Activated CD4-positive, CD25-positive, alpha-beta regulatory T cell treated with anti-CD3 and anti-CD28 coated beads, Interleukin-2, amount 50 U/mL, for 24 hours (primary cell): Measurements from ENCODE around the gene SHISA7.

Experiments used
- ATAC-seq, 2 donors: fragments of 150-1000 bp; cut with Tn5 transposase; one replicate each; pipeline ENCODE4 v1.10.0; 2021; ENCODE audit warnings: mild to moderate bottlenecking in 1 of 2, moderate library complexity in 1 of 2

The SHISA7 gene

GRCh38 chr19:55482156-55482961 is 39.3 kb upstream of the SHISA7 start:
- ATAC-seq: no peak

- ATAC-seq: no peak
Observed at GRCh38 chr19:55481794-55482155, 38.7 kb upstream of the SHISA7 start.

- ATAC-seq: no peak
Observed at GRCh38 chr19:55481148-55481793, 38.2 kb upstream of the SHISA7 start.

- no peak for ATAC-seq
Observed at GRCh38 chr19:55479451-55480230, 36.5 kb upstream of the SHISA7 start.

GRCh38 chr19:55479045-55479444 is 35.9 kb upstream of the SHISA7 start:
- ATAC-seq: no peak

DNA sequence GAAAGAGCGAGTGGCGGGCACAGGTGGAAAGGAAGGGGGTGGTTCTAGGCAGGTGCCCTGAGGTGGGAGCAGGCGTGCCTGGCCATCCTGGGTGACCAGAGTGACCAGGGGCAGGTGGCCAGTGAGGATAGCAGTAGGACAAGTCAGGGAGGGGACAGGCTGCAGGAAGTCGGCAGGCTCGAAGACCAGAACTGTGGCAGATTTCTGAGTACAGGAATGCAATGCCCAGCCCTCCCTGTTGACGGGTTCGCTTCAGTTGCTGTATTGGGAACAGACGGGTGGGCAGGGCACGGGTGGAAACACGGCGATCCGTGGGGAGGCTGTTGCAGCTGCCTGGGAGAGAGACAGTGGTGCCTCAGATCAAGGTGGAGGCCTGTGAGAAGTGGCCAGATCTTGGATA is 35.3 kb upstream of the SHISA7 start:
- ATAC-seq: no peak

DNA sequence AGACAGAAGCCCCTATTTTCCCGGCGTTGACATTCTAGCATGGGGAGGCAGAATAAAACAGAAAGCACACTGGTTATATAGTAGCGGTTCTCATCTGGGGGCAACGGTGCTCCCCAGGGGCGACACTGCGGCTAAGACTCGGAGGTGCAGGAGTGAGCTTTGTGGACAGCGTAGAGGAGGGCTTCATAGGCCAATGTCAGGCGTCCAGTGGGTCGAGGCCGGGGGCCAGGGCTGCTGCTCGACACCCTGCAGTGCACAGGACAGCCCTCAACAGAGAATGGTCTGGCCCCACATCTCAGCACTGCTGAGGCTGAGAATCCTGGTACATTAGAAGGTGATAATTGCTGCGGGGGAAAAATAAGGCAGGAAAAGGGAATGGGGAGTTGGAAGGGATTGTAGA is 34.8 kb upstream of the SHISA7 start:
- ATAC-seq: no peak

DNA sequence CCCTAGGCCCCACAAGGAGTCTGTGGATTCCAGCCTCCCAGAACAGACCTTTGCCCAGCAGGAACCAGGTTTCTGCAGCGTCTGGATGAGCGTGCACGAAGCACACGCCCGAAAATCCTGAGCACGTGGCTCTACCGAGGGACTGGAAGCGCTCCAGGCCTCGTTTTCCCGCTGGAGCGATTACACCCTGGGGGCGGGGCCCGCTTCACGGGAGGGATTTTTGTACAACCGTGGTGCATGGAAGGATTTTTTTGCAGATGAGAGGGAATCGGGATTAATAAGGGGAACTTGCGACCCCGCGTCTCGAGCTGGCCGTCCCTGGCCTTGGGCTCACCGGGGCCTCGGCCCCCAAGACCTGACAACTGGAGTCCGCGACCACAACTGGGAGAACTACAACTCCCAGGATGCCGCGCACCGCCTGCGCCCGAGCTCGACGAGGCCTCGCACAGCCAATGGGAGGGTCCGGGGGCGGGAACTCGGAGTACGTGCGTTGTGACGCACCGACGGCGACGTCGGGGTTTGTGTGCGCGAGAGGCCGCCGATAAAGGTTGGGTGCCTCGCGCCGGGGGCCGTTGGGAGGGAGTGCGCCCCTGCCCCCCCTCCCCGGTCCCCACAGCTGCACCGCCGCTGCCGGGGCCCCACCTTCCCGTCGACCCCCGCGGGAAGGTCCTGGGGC is 33.1 kb upstream of the SHISA7 start, which contains the start of gene ZNF628:
ZNF628 (plus strand) TSS at position 518 of the 676 bp plus-strand sequence. CDS start 3,294 bp downstream, outside the sequence.
- ATAC-seq: peak; percentile 97 to 98

DNA sequence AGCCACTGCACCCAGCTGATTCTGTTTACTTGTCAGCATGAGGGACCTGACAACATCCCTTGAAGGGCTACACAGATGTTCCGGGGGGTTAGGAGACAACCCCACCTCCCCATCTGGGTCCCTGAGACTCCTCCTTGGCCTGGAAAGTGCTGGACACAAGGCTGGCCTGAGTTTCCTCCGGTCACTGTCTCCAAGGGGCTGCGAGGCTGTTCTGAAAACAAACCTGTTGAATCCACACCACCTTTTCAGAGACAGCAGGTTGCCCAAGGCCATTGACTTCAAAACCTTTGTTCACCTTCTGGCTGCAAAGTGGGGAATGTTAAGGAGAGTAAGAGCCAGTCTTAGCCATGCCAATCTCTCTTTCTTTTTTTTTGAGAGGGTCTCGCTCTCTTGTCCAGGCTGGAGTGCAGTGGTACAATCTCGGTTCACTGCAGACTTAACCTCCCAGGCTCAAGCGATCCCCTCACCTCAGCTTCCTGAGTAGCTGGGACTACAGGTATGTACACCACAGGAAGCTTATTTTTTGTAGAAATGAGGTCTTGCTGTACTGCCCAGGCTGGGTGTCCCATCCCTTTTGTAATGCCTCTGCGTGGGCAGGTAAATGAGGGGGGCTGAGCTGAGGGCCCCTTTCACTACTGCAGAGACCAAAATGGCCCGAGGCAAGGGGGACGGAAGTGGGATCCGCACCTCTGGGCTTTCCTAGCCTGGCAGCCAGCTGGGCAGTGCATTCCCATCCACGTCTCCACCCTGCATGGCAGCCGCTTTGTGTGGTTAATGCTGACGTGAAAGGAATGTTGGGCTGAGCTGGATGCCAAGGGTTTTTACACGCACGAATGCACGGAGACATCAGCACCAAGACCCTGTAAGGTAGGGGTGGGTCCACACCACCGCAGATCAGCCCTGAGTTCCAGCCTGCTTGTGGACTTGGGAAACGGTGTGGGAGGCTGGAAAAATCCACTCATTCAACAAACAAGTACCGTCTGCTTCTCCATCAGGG is 31.5 kb upstream of the SHISA7 start:
- ATAC-seq: no peak

- ATAC-seq: no peak
Observed at GRCh38 chr19:55473225-55474012, 30.3 kb upstream of the SHISA7 start.

DNA sequence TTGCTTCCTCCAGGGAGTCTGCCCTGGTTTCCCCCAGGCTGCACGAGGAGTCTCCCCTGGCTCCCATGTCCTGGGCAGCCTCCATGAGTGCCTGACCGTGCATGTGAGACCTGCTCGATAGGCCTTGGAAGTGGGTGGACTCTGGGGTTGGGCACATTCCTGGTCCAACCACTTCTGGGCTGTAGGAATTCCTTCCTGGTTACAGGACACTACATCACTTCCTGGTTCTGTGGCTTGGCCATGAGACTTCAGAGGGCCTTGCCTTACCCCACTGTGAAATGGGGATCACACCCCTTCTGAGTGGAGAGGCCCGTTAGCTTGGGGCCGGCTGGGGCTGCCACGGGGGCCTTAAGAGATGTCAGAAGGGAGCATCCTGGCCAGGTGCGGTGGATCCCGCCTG is 29.4 kb upstream of the SHISA7 start:
- ATAC-seq: no peak

- ATAC-seq: no peak
Observed at GRCh38 chr19:55471266-55471665, 28.2 kb upstream of the SHISA7 start.

DNA sequence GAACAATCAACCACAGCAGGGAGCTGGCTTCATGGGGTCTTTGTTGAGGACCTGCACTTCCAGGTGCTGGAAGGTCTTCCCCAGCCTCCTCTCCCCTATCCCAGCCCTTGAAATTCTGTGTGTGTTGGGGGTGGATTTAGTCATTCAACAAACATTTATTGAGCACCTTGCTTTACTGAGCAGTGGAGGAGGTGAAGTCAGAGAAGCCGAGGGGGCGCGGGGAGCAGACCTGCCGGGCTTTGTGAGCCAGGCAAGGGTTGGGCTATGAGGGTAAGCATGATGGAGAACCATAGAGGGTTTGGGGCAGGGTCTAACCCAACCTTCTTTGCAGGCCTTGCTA is 24.9 kb upstream of the SHISA7 start:
- ATAC-seq: no peak

DNA sequence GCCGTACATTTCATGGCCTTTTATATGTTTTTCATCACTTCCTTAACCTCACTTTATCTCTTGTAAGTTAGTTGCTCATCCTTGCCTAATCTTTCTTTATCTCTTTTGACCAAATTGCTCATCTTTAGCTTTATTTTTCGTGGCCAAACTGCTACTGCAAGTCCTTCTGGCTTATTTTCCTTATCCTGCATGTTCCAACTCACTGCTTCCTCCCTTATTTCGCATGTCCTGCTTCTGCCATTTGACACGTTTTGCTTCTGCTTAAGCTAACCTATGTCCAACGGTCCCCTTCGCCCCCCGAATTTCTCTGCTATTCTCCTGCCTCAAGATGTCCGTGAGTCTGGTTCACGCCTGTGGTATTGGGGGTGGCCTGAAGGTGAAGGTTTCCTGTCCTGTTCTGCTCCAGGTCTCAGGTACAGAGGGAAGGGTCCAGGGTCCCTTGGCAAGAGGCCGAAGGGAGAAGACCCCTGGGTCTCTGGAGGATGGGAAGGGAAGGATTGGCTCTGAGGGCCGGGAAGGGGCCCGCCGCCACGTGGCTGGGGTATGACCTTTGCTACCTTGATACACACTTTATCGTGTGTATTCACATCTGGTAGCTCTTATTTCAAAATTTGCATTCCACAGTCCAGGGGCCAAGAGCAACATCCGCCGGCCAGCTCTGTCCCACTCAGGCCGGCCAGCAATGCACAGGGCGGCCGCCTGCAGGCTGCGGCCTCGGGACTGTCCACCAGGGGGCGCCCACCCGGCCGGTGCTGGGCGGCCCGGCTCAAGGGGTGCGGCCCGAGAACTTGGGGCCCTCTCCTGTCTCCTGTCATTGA is 24.3 kb upstream of the SHISA7 start:
- peak; percentile 80 to 86 for ATAC-seq

GRCh38 chr19:55466241-55466614 is 23.1 kb upstream of the SHISA7 start:
- no peak for ATAC-seq

DNA sequence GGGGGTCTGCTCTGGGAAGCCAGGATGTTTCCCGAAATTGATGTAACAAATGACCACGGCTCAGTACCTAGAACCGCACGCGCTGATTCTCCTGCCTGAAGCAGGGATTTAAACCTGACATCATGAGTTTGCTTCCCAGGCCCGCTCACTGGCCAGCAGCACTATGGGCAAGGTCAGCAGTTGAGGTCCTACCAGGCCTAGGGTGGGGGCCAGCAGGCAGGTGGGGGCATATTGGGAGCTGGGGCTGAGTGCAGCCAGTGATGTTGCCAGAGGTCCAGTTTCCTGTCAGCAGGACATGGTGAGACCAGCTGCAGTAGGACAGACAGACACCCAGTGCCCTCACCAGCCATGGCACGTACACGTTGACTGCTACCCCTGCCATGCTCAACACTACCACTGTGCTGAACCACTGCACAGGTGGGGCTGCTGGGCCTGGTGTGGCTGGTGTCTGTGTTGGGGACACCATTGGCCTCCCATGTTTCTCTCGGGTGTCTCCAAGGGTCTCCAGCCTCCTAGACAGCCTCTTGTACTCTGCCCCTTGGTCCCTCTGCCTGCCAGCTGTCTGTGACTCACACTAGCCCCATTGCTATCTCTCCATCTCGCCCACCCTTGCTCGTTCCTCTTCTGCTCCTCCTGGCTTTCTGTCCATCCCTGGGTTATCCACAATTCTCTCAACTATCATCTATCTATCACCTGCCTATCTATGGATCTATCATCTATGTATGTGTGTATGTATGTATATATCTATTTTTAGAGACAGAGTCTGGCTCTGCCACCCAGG is 22.6 kb upstream of the SHISA7 start:
- no peak for ATAC-seq

GRCh38 chr19:55464662-55465054 is 21.6 kb upstream of the SHISA7 start, which contains the start of gene C19orf85:
TSS of gene C19orf85 (minus strand) at chr19:55464751. CDS start at chr19:55464554, 197 bp downstream.
- no peak for ATAC-seq

GRCh38 chr19:55464039-55464661 is 21.1 kb upstream of the SHISA7 start:
- ATAC-seq: no peak

GRCh38 chr19:55463583-55464031 is 20.5 kb upstream of the SHISA7 start:
- no peak for ATAC-seq
